ENCODE data around the gene HPSE2.

DNA sequence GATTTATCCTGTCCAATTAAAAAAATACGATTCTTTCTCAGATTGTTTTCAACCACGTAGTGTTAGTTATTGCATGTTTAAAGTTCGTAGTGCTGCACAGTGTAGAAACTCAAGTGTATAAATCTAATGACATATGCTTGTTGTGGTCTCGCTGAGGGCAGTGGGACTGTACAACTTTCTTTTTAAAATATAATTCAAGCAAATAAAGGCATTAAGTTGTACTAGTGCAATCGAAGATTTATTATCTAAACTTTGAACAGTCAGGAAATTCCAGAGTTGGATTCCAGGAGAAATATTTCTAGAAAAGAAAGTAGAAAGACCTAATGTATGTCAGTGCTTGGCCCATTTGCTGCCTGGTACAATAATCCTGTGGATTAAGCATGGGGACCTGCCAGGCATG lies 664.8 kb downstream of the HPSE2 start:
- TF ChIP-seq, protein P1, sequence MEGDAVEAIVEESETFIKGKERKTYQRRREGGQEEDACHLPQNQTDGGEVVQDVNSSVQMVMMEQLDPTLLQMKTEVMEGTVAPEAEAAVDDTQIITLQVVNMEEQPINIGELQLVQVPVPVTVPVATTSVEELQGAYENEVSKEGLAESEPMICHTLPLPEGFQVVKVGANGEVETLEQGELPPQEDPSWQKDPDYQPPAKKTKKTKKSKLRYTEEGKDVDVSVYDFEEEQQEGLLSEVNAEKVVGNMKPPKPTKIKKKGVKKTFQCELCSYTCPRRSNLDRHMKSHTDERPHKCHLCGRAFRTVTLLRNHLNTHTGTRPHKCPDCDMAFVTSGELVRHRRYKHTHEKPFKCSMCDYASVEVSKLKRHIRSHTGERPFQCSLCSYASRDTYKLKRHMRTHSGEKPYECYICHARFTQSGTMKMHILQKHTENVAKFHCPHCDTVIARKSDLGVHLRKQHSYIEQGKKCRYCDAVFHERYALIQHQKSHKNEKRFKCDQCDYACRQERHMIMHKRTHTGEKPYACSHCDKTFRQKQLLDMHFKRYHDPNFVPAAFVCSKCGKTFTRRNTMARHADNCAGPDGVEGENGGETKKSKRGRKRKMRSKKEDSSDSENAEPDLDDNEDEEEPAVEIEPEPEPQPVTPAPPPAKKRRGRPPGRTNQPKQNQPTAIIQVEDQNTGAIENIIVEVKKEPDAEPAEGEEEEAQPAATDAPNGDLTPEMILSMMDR (IDR thresholded peaks at IDR 0.05; ENCODE audit: insufficient read depth, low read length, poor library complexity, severe bottlenecking) = no peak
- TF ChIP-seq EZH2phosphoT487 (conservative IDR thresholded peaks at IDR 0.05; ENCODE audit: low read length) = no peak
